K562 (cell line): Measurements from ENCODE around the gene TIMM22. TPM values are rescaled to one million over a fixed set of nuclear protein-coding genes. Genes with fewer than 3 reads are reported as not detected.

Experiments used
- ATAC-seq: fragments of 200-7000 bp; cut with Tn5 transposase; 3 replicates; pipeline ENCODE4 v1.9.1; 2020; ENCODE audit warnings: moderate library complexity
- BruUV-seq: library from RNA; stranded (reverse); fragments of 400-500 nt; replicated peaks from 2 replicates; lab custom pipeline; 2021; lab: Mats Ljungman, UMichigan
- CTCF ChIA-PET: fragments of 300-600 bp; formaldehyde crosslinking; extraction: SDS; loops from one replicate; lab custom pipeline; 2021; ENCODE audit warnings: low intra/inter-chr PET ratio; lab: Yijun Ruan, JAX
- POLR2A ChIA-PET: fragments of 300-600, 350-650 bp; sonication (Branson Sonifier 250); formaldehyde crosslinking; extraction: SDS; loops from one replicate; lab custom pipeline; 2021; ENCODE audit warnings: antibody characterized with exemption, inconsistent platforms; lab: Yijun Ruan, JAX
- DNase-seq, 4 experiments: peaks; one replicate each; pipeline versions ENCODE4 v3.0.0 to v3.0.0-alpha.2; 2011 to 2018; ENCODE audit warnings: low spot score in 3 of 4, mixed read lengths in 3 of 4; ENCODE audit errors: extremely low read depth in 1 of 4
- FAIRE-seq: peaks from 2 replicates; lab custom pipeline; 2011; peaks lifted over from hg19 to GRCh38; lab: Jason Lieb, UNC
- H2AFZ ChIP-seq: 2 replicates; pipeline ENCODE4 v1.6.0; 2011; ENCODE audit warnings: low read depth, low read length, control low read depth, inconsistent platforms
- H3K27ac ChIP-seq: fragments of 200-600 bp; 3 replicates; pipeline ENCODE4 v1.8.0; 2011; ENCODE audit warnings: low read depth, mild to moderate bottlenecking, control low read depth, inconsistent platforms, low read length, moderate library complexity, mixed read lengths; ENCODE audit errors: extremely low read depth
- H3K27me3 ChIP-seq, 2 experiments: fragments of 300-600 bp in 1 of 2; 2 replicates in 1 of 2; 3 replicates in 1 of 2; pipeline versions ENCODE4 v1.6.0 to v1.8.0; 2011; ENCODE audit warnings: inconsistent platforms in 2 of 2, low read length in 2 of 2, mild to moderate bottlenecking in 1 of 2, mixed read lengths in 1 of 2, moderate library complexity in 1 of 2; ENCODE audit not compliant: control insufficient read depth in 2 of 2, insufficient read depth in 2 of 2
- H3K36me3 ChIP-seq: fragments of 300-600 bp; 3 replicates; pipeline ENCODE4 v1.8.0; 2011; ENCODE audit warnings: mild to moderate bottlenecking, low read length, inconsistent platforms; ENCODE audit not compliant: control insufficient read depth, insufficient read depth
- H3K4me1 ChIP-seq, 2 experiments: fragments of 200-600 bp in 1 of 2; replicated peaks in 1 of 2; 2 replicates in 1 of 2; 3 replicates in 1 of 2; pipeline versions ENCODE4 v1.5.1 to v1.8.0; 2011; ENCODE audit warnings: inconsistent platforms in 2 of 2, low read length in 2 of 2, mild to moderate bottlenecking in 1 of 2, mixed read lengths in 1 of 2, moderate library complexity in 1 of 2; ENCODE audit not compliant: control insufficient read depth in 2 of 2, insufficient read depth in 2 of 2
- H3K4me2 ChIP-seq: 2 replicates; pipeline ENCODE4 v1.6.1; 2011; ENCODE audit warnings: low read length, control low read depth, inconsistent platforms, mixed read lengths; ENCODE audit not compliant: insufficient read depth
- H3K4me3 ChIP-seq: fragments of 200-600 bp; sonication (generic), shearing (Covaris generic); 2 replicates; pipeline ENCODE4 v1.5.1; 2016; ENCODE audit warnings: control low read depth, inconsistent platforms
- H3K79me2 ChIP-seq: fragments of 200-600 bp; 3 replicates; pipeline ENCODE4 v1.8.0; 2011; ENCODE audit warnings: low read length, inconsistent platforms; ENCODE audit not compliant: control insufficient read depth, insufficient read depth
- H3K9ac ChIP-seq, 2 experiments: 2 replicates each; pipeline versions ENCODE4 v1.6.0 to v1.6.1; 2011; ENCODE audit warnings: low read depth in 2 of 2, low read length in 2 of 2, control low read depth in 1 of 2, inconsistent platforms in 1 of 2, mild to moderate bottlenecking in 1 of 2, mixed read lengths in 1 of 2; ENCODE audit not compliant: insufficient read depth in 1 of 2
- H3K9me1 ChIP-seq: one replicate; pipeline ENCODE4 v1.6.0; 2011; ENCODE audit warnings: inconsistent platforms, mild to moderate bottlenecking, low read length, moderate library complexity; ENCODE audit not compliant: control insufficient read depth, insufficient read depth
- H3K9me3 ChIP-seq: replicated peaks from 2 replicates; pipeline ENCODE4 v1.5.1; 2011; ENCODE audit warnings: low read depth, low read length, inconsistent platforms; ENCODE audit not compliant: control insufficient read depth, insufficient read depth
- H4K20me1 ChIP-seq: replicated peaks from 2 replicates; pipeline ENCODE4 v1.6.1; 2011; ENCODE audit warnings: low read length, inconsistent platforms, mixed read lengths; ENCODE audit not compliant: control insufficient read depth, insufficient read depth
- EP400 ChIP-seq: fragments of 450-650 bp; IDR thresholded peaks from 2 replicates; pipeline ENCODE4 v1.6.1; 2017; ENCODE audit warnings: antibody characterized with exemption, mild to moderate bottlenecking, moderate library complexity
- FOXP1 ChIP-seq: sonication (generic); formaldehyde crosslinking; IDR thresholded peaks from 2 replicates; pipeline ENCODE4 v1.8.0; 2022; ENCODE audit warnings: mild to moderate bottlenecking, missing genetic modification reagents
- GTF2A2 ChIP-seq: IDR thresholded peaks from 2 replicates; pipeline ENCODE4 v1.6.1; 2016; ENCODE audit warnings: mild to moderate bottlenecking, missing genetic modification characterization, missing compliant biosample characterization
- KAT8 ChIP-seq: fragments of 450-650 bp; IDR thresholded peaks from 2 replicates; pipeline ENCODE4 v1.6.1; 2016; ENCODE audit warnings: low read depth, mild to moderate bottlenecking
- MIER1 ChIP-seq: fragments of 450-650 bp; IDR thresholded peaks from 2 replicates; pipeline ENCODE4 v1.6.1; 2016; ENCODE audit warnings: antibody characterized with exemption, mild to moderate bottlenecking, low read depth
- PHF20 ChIP-seq: fragments of 450-650 bp; IDR thresholded peaks from 2 replicates; pipeline ENCODE4 v1.6.1; 2018; ENCODE audit not compliant: partially characterized antibody
- PKNOX1 ChIP-seq: fragments of 450-650 bp; IDR thresholded peaks from 2 replicates; pipeline ENCODE4 v1.6.1; 2016
- POLR2H ChIP-seq: IDR thresholded peaks from 2 replicates; pipeline ENCODE4 v1.6.1; 2016; ENCODE audit warnings: missing genetic modification characterization, low read depth, mild to moderate bottlenecking, control low read depth, missing compliant biosample characterization, moderate library complexity
- ZC3H8 ChIP-seq: fragments of 450-650 bp; IDR thresholded peaks from 2 replicates; pipeline ENCODE4 v1.6.1; 2017
- ZNF232 ChIP-seq: sonication (generic); formaldehyde crosslinking; IDR thresholded peaks from 2 replicates; pipeline ENCODE4 v1.8.0; 2022; ENCODE audit warnings: mild to moderate bottlenecking, missing genetic modification reagents
- WGBS: fragments of 100-300 bp; shearing (Covaris generic); methylation state at CpG from one replicate; pipeline ENCODE4 v1.1.6; 2016; ENCODE audit warnings: low coverage, mixed read lengths; ENCODE audit not compliant: insufficient coverage; ENCODE audit errors: missing lambda C conversion rate; 5-methylcytosine and 5-hydroxymethylcytosine counted together
- in situ Hi-C: fragments of 300-500 bp; cut with MboI; formaldehyde crosslinking; loops from 4 replicates; pipeline ENCODE4 v1.15.0; 2018; ENCODE audit warnings: inconsistent platforms, mixed read lengths
- intact Hi-C: fragments of 100-400 bp; cut with micrococcal nuclease; formaldehyde crosslinking; loops from 2 replicates; pipeline ENCODE4 v1.14.2; 2022
- polyA plus RNA-seq, 8 experiments: library from polyadenylated mRNA; depleted of rRNA in 4 of 8; stranded (reverse) in 5 of 8; unstranded in 3 of 8; fragments of >200 nt; fragmentation: Nextera tagmentation in 2 of 8; fragmentation: Illumina TruSeq in 1 of 8; extraction: Ambion mirVana in 2 of 8; extraction: Trizol in 1 of 8; gene quantifications; 2 replicates each; pipeline versions ENCODE4 v1.2.1 to v1.2.3, GENCODE V29; 2011 to 2014; ENCODE audit warnings: inconsistent platforms in 1 of 8, missing spikeins in 1 of 8
- total RNA-seq, 7 experiments: library from RNA; depleted of rRNA in 6 of 7; stranded (reverse); fragments of >200 nt in 6 of 7; fragmentation: Illumina TruSeq in 2 of 7; extraction: Trizol in 2 of 7; gene quantifications; 2 replicates each; pipeline versions ENCODE4 v1.2.1 to v1.2.3, GENCODE V29; 2011 to 2021; ENCODE audit warnings: low replicate concordance in 1 of 7
- TF ChIP-seq, protein P1 (sequence below): fragments of 450-650 bp; IDR thresholded peaks from 2 replicates; pipeline ENCODE4 v1.6.1; 2018; ENCODE audit not compliant: partially characterized antibody

TIMM22 gene
- total and polyA plus RNA-seq, 9 of the 15 experiments (the other 6 are each of a cell fraction or from before 2014, with no cell fraction given) = 5.9 to 14.1 (median 10.3) TPM

DNA sequence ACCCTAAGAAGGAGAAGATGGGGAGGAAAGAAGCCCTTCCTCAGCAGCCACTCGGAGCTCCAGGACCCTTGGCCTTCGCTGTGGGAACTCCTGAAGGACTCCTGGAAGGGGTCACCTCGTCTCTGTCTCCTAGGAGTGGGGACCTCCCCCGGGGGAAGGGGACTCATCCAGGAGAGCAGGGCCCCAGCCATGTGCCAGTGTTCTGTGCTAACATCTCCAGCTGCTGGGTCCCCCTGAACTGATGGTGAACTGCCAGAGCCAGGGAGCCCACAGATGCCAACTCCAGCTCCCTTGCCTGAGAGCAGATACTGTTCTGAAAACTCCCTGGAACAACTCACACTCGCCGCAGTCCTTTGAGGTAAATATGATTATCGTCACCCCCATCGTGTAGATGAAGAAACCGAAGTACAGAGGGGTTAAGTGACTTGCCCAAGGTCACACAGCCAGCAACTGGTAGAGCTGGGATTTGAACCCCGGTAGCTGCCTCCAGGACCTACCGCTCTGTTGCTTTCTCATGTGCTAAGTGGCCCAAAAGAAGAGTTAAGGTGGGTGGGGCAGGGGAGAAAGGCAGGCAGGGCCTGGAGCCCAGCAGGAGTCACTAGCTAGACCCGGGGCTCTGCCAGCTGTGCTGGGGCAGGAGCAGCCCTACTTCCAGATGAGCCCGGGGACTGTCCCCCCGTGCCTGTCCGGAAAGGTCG, 10.5 kb downstream of the TIMM22 start:
- no peak overlapping the region for H3K27ac ChIP-seq

GRCh38 chr17:1008008-1008761, 11.3 kb downstream of the TIMM22 start:
- Histone ChIP-seq H3K9me3 (no peaks in the 10 kb centered on the region), H3K36me3 (no peaks in the 10 kb centered on the region; the same call in 2 of the 3 replicates)
- FAIRE-seq = no peak

More for the DNA sequence above, 10.5 kb downstream of the TIMM22 start:
- H3K9me1 ChIP-seq = no peaks in the 10 kb centered on the region
- POLR2A ChIA-PET = no interaction called here
- in situ Hi-C loops = no loop called here
- intact Hi-C loops = no loop called here
- TF ChIP-seq PHF20 (no peak), MIER1 (no peak), FOXP1 (CRISPR knock-in tag) (no peak), ZNF232 (CRISPR knock-in tag) (no peak), GTF2A2 (tag) (no peak)
- TF ChIP-seq, all 486 proteins: peak for 0
- Histone ChIP-seq H3K79me2 (no peaks in the 10 kb centered on the region), H4K20me1 (no peaks in the 10 kb centered on the region), H3K4me3 (no peak overlapping the region), H3K9ac (no peak overlapping the region), H3K4me1 (peaks cover 0 to 45% of the 10 kb centered on the region in 2 experiments; a peak in 2 of 5 replicates), H3K27me3 (peaks cover 0 to 25% of the 10 kb centered on the region in 2 experiments; a peak in 2 of 5 replicates), H3K4me2 (no peak overlapping the region), H3K36me3 (peaks cover 6% of the 10 kb centered on the region; the same call in 1 of the 3 replicates), H2AFZ (no peak overlapping the region), H3K9me3 (no peaks in the 10 kb centered on the region)
- CTCF ChIA-PET = no interaction called here
- no TSS peak for BruUV-seq
- WGBS = 56% methylated on average over 7 of the region's 16 CpGs
- ATAC-seq = no peak
- no peak for FAIRE-seq
- no peak for DNase-seq

More at GRCh38 chr17:1008008-1008761, 11.3 kb downstream of the TIMM22 start:
- H3K27me3 ChIP-seq = peaks cover 0 to 29% of the 10 kb centered on the region in 2 experiments; a peak in 2 of 5 replicates
- H4K20me1 ChIP-seq = no peaks in the 10 kb centered on the region
- peaks cover 0 to 45% of the 10 kb centered on the region in 2 experiments; a peak in 2 of 5 replicates for H3K4me1 ChIP-seq
- no peak overlapping the region for H3K9ac ChIP-seq
- H2AFZ ChIP-seq = no peak overlapping the region
- H3K27ac ChIP-seq = no peak overlapping the region
- no peaks in the 10 kb centered on the region for H3K9me1 ChIP-seq
- ChIA-PET POLR2A (interaction anchor here (0.7 kb wide), 1 partner anchor 828 kb away, joined by 4 read pairs; no protein-coding TSS in a partner anchor), CTCF (interaction anchor here (0.7 kb wide), 1 partner anchor 1035 kb away, joined by 3 read pairs; no protein-coding TSS in a partner anchor)
- BruUV-seq = no TSS peak
- TF ChIP-seq ZC3H8 (no peak), POLR2H (tag) (no peak), KAT8 (no peak), PKNOX1 (no peak), EP400 (no peak)
- TF ChIP-seq, protein P1, sequence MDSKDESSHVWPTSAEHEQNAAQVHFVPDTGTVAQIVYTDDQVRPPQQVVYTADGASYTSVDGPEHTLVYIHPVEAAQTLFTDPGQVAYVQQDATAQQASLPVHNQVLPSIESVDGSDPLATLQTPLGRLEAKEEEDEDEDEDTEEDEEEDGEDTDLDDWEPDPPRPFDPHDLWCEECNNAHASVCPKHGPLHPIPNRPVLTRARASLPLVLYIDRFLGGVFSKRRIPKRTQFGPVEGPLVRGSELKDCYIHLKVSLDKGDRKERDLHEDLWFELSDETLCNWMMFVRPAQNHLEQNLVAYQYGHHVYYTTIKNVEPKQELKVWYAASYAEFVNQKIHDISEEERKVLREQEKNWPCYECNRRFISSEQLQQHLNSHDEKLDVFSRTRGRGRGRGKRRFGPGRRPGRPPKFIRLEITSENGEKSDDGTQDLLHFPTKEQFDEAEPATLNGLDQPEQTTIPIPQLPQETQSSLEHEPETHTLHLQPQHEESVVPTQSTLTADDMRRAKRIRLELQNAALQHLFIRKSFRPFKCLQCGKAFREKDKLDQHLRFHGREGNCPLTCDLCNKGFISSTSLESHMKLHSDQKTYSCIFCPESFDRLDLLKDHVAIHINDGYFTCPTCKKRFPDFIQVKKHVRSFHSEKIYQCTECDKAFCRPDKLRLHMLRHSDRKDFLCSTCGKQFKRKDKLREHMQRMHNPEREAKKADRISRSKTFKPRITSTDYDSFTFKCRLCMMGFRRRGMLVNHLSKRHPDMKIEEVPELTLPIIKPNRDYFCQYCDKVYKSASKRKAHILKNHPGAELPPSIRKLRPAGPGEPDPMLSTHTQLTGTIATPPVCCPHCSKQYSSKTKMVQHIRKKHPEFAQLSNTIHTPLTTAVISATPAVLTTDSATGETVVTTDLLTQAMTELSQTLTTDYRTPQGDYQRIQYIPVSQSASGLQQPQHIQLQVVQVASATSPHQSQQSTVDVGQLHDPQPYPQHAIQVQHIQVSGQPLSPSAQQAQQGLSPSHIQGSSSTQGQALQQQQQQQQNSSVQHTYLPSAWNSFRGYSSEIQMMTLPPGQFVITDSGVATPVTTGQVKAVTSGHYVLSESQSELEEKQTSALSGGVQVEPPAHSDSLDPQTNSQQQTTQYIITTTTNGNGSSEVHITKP = no peak
- no peak overlapping the region for H3K4me3 ChIP-seq
- ATAC-seq (no peak), DNase-seq (no peak)
- in situ Hi-C loops = no loop called here
- H3K4me2 ChIP-seq = no peak overlapping the region
- WGBS = 42% methylated on average over 10 of the region's 21 CpGs
- intact Hi-C loops = no loop called here
- no peaks in the 10 kb centered on the region for H3K79me2 ChIP-seq
